HuH-7.5 (cell line): ENCODE results near the gene CDH8.
"Not testable (repeated sequence)": the region's sequence is repeated elsewhere in the genome, so short reads cannot be mapped to it uniquely, and the experiment has no call there.

Source experiments
- DNase-seq: peaks from one replicate; pipeline ENCODE4 v3.0.0; 2011; ENCODE audit warnings: low spot score

Gene CDH8

DNA sequence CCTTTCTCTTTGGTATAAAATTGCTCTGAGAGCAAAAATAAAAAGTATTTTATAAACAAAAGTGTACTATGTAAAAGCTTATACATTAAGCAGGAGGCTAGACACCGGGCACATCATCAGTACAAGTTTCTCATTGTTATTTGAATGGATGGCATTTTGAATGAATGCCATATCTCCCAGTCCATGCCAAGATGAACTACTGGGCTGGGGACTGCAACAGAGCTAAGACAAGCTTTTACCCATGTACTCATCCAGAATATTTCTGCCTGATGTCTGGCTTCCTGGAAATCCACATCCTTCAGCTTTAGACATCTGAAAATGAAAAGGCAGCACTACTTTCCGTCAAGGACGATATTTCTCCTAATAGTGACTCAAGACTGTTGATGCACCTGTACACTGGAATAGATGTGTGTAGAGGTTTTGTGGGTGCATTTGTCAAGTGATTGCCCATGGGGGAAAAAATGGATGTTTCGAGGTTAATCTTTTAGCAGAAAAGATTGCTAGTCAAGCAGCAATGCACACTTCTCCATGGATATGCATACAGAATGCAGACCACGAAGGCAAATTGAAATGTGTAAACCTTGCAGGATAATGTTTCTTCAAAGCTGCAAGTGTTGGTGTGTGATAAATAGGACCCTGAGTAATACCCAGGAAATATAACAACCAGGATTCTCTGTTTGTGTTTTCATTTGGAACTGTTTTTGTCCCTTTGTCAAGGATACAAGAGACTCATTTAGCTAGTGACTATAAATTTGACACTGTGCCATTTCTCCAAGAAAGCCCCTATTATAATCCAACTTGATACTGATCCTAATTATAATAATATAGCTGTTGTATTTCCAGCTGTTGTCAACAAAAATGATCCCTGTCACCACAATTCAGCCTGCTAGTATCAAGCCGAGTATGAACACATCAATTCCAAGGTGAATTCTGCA is 173.8 kb downstream of the CDH8 start:
- no peak for DNase-seq

DNA sequence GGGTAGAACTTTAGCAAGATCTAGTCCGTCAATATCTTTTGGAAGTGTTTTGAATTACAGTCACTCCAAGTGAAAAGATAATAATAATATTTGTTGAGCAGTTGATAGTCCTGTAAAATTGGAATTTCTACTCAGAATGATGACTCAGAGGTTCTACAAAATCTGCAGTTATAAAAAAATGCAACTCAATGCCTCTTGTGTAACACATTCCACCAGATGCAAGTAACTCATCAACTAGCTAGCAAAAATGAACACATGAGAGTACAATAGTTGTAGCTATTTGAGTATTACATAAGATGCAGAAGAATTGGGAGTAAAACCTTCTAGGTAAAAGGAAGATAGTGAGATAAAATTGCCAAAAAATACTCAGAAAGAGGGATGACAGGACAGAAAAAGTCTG is 177.2 kb downstream of the CDH8 start:
- DNase-seq: no peak

DNA sequence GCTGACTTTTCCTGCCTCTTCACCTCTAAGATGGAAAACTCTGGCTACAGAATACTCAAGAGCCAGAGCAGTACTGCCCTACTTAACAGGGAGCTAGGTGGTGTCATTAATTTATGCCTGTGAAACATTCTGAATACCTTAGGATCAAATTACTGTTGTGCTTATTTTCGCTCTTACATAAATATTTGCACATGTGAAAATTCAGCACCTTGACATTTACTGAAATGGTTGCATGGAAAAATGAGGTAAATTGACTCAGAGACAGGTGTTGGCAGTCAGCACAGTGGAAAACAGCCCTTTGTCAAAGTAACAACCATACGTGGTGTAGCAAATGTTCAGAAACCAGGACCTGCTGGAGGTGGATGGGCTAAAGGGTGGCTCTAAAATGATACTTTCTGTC is 193.6 kb downstream of the CDH8 start:
- no peak for DNase-seq

DNA sequence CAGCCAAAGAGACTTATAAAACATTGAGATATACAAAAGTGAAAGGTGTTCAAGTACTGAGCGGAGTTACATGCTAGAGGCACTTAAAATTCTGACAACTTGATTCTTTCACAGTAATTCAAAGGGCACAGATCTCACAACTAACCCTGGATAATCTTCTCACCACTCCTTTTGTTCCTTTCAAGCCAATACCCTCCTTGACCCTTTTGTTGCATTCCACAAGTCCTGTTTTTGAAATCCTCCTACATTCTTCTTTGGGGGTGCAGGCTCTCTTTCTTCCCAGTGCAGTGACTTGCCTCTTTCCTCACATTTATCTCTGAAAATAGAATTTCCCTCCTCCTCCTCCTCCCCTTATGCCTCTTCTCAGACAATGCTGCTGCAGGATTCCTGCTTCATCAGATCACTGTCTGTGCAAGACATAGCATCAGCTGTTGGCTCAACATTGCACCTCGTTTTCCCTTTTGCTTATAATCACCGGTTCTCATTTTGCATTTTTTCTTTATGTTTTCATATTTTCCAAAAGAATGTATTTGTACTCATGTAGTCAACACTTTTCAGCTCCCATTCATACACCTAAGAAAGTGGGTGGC is 199.3 kb downstream of the CDH8 start:
- DNase-seq: no peak

DNA sequence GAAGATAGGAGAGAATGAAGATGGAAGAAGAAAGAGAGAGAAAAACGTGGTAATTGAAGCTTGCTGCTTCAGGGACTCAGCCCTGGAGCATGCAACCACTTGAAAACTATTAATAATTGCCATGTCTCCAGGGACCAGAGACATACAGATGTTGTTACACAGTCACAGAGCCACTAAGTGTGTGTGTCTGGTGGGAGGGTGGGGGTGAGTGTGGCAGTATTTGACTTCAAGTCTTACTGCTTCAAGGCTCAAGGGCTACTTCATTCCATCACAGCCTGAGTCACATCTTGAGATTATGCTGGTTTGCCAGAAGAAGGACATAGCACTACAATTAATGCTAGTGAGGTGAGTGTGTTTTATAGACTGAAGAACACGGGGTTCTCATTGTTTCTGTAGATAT is 202.2 kb downstream of the CDH8 start:
- DNase-seq: no peak

DNA sequence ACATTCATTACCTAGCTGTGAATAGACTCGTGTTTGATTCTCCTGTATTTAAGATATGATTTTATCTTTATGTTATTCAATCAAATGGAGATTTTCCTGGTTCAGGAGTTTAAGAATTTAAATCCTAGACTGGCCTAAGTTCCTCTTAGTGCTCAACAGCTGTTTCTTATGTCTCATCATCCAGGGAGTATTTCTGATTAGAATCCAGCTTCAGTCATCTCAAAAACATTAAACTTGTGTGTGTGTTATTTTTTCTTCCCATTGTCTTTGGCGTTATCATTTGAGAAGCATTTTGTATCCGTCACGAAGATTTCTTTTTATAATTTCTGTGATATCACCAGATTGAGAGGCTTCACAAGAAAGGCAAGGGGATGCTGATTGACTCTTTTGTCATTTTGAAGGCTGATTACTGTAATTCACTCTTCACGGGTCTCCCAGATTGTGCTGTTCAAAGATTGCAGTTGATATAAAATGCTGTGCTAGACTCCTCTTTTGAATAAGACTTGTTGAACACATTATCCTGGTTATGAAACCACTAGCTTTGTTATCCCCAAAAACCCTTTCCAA is 204.8 kb downstream of the CDH8 start:
- no peak for DNase-seq

DNA sequence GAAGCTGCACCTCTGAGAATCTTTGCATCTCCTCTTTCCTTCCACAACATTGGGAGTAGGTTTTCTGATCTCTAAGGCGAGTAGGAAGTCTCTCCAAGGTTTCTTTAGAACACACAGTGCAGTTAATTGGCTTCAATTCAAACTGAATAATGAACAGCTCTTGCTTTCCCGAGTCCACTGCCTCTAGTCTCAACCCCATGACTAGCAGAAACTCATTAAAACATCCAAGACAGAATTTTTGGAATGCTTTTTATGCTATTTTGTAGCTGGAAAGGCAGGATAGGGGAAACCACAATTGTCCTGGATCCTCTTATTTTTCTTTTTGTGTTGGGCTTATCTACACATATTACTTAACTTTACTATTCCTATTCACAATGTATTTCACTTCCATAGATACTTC is 206.6 kb downstream of the CDH8 start:
- no peak for DNase-seq

DNA sequence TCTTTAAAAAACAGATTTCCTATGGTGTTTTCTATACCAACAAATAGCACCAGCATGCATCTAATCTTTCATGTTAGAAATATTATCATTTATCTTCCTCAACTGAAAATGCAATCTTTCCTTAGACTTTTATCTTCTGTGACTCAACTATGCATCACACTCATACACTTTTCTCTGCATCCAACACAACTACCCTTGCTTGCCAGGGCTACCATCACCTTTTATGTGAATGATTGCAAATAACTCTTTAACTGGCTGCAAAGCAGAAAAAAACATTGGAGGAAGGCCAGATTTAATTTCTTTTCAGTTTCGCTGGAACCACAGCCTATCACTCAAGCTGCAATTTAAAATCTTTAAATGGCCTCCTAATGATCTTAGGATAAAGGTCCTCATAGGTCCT is 212.9 kb downstream of the CDH8 start:
- DNase-seq: no peak

DNA sequence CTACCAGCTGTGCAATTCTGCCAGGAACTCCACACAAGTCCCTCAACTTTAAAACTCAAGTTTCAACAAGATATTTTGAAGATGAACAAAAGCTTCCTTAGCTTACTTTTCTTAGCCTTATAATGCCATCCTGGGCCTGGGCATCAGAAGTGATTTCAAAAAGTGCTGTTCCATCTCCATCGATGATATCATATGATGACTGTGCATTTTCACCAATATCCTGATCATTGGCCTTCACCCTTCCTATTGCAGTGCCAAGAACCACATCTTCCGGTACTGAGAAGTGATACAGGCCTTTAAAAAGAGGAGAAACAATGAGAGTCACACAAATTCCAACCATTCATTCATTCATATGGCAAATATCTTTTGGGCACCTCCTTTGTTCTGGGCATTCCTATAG is 215.4 kb downstream of the CDH8 start:
- no peak for DNase-seq

DNA sequence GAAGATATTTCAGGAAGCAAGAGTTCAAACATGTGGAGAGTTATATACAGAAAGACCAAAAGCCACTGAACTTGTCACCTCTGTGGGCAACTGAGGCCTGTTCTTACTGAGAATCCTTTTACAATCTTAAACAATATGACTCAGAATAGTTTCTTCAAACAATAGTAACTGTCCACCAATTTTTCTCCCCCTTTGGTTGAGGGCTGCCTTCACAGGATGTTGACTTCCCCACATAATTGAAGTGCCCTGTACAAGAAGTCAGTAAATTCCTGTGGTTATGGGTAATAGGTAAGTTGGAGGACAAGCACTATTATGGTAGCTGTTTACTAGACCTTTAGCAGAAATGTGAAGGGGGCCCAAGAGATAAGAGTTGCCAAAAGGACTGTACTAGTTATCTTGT is 215.8 kb downstream of the CDH8 start:
- no peak for DNase-seq

DNA sequence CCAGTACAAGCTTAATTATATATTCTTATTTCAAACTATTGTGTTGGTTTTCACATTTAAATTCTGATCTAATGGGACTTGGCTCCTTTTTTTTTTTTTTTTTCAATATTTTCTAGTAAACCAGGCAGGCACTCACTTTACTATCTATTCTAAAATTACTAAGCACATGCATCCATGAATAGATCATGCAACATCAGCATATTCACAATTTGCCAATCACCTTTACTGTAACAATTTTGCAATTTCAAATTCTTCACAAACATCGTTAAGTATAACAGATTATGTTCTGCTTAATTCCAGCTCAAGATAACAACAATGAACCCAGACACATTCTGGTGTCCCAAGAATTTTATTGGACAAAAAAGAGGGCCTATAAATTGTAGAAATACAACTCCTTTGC is 217.4 kb downstream of the CDH8 start:
- DNase-seq: no peak

DNA sequence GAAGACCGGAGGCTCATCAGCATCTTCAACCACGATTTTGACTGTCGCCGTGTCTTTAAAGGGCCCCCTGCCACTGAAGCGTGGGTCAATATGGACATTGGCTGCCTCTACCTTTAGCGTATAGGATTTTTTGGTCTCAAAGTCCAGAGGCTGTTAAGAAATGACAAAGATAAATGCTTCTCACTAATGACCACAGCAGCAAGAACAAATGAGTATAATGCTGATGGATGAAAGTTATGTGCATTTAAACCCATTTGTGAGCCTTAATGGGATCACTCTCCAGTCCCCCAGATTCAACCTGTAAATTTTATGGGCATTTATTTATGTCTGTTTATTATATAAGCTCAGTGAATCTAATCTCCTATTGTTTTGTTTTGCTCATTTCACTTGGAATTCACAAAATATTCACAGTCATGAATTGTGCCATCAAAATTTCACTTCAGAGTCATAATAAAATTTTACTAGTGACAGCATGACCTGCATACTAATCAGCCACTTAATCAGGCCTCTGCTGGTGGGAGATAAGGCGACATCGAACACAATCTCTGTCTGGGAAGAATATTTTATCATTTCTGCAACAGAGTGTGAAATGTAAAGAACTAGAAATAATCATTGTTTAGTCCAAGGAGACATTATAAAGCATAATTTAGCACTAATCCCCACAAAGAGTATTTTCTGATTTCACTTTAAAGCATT is 218.5 kb downstream of the CDH8 start:
- DNase-seq: no peak

DNA sequence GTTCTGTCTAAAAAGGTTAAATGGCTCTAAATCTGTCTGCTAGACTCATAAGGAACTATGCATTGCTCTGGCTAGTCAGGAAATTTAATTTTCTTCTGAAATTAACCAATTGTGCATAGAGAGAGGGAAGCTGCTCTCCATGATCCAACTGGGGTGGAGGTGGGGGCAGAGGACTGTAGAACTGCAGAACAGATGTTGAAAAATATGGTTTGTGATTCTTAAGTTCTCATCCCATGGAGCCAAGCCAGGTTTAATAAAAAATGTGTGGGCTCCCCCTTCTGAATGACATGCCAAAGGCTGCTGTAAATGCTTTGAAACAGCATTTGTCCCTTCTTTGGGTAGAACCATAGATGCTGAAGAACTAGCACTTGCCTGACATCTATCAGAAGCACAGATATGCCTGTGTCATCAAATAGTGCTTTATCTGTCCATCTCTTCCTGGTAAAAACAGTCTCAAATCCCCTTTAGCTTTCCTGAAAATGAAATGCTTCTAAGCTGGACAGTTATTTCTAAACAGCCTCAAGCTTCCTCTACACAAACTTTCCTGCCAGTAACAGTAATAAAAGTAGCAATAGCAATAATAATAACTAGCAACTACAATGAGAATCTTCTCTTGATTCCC is 221.4 kb downstream of the CDH8 start:
- no peak for DNase-seq

DNA sequence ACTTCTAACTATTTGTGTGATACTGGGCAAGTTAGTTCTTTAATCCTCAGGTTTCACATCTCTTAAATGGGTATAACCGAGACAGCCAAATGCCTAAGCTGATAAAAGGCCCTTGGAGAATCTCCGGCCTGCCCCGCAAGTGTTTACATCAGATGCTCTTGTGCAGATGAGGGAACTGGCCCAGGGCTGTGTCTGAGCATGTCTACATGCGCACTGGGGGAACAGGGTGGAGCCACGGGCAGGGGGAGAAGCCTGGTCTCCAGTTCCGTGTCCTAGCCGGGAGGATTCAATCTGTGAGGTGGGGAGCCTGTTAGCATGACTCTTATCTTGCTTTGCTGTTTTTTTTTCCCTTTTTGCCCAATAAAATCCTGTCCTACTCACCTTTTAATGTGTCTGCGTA is 222.9 kb downstream of the CDH8 start:
- no peak for DNase-seq

DNA sequence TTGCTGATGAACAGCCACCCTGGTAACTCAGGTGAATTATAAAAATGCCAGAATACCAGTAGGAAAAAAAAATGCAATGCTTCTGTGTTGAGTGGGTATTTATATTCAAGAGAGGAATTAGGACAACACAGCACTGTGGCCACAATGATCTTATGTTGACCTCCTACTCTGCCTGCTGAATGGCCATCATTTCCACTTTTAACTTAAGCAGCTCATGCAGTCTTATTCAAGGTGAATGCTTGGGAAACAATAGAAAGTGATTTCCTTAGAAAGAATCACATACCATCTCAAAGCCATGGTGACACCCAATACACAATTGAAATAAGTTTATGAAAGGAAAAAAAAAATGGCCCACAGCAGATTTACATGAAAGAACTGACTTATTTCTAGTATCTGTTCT is 224.0 kb downstream of the CDH8 start:
- DNase-seq: no peak

DNA sequence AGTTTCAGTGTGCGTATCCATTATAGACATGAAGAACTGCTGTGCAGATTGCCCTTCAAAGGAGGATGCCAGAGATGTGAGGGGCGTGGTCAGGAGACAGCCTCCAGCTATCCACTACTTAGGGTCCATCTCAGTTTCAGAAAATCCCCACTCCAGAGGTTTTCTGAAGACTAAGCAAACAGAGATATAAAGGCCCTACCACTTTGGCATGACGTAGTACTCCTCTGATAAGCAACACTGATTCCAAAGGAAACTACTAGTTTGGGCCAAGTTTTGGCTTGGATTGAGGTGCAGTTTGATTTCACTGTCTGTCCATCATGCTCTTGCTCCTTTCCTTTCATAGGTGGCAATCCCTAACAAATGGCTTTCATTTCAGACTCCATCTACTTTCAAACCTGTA is 228.7 kb downstream of the CDH8 start:
- DNase-seq: no peak

DNA sequence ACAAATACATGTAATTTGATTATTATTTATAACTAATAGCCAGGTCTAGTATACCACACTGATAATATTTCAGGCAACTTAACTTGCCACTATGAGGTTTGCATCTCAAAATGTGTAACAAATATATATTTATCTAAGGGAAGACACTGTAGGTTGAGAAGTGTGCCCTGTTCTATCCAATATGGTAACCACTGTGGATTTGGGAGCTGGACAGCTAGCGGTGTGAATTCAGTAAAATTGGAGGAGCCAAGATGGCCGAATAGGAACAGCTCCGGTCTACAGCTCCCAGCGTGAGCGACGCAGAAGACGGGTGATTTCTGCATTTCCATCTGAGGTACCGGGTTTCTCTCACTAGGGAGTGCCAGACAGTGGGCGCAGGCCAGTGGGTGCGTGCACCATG is 235.0 kb downstream of the CDH8 start:
- not testable (repeated sequence) for DNase-seq

DNA sequence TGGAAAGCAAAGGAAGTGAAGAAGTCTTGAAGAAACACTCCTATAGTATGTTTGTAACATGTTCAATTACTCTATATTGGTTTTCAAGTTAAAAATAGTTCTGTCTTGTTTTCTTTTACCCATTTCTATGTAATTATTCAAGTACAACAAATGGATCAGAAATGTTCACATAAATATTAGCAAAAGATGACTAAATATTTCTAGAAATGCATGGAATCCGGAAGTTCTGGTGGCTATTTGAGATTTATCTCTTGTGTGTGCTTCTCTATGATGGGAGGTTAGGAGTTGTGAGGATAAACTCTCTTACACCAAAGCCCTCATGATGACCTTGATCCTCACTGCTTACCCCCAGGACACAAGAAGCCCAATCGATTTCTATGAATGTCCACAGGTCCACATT is 237.5 kb downstream of the CDH8 start:
- DNase-seq: no peak

DNA sequence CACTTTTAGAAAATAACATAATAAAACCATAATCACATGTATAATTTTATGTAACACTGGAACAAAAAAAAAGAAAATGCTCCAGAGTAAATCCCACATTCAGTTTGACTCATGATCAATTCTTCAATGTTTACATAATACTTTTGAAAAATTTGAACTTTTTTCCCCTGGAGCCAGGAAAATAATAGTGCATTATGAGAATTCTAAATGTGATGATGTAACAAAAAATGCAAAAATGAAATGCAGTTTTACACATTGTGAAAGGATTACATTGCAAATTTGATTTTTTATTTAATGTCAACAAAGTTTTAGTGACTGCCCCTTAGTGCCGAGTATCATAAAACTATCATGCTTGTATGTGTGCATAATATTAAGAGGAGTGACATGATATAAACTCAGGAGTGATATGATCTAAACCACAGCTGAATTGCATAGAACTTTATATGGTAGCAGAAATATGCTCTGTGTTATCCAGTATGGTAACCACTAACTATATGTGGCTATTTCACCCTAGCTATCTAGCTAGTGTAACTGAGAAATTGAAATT is 238.2 kb downstream of the CDH8 start:
- DNase-seq: no peak

DNA sequence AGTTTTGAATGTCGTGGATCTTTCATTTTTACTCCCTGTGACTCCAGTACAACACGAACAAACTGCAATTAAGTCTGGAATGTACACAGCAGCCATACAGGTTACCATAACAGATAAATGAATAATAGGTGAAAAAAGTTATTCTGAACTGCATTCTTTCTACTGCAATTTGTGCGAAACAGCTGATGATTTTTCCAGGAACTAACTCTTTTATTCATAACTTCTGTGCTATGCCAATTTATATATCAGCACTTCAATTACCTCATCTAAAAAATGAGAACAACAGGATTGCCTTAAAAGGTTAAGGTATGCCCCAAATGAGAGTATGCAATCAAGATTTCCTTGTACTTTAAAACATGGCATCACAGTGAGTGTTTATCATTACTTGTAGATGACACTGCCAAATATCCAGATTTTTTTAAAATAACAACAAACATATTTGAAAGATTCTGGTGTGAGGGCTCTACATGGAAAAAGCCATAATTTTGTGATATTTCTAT is 238.9 kb downstream of the CDH8 start:
- DNase-seq: no peak

DNA sequence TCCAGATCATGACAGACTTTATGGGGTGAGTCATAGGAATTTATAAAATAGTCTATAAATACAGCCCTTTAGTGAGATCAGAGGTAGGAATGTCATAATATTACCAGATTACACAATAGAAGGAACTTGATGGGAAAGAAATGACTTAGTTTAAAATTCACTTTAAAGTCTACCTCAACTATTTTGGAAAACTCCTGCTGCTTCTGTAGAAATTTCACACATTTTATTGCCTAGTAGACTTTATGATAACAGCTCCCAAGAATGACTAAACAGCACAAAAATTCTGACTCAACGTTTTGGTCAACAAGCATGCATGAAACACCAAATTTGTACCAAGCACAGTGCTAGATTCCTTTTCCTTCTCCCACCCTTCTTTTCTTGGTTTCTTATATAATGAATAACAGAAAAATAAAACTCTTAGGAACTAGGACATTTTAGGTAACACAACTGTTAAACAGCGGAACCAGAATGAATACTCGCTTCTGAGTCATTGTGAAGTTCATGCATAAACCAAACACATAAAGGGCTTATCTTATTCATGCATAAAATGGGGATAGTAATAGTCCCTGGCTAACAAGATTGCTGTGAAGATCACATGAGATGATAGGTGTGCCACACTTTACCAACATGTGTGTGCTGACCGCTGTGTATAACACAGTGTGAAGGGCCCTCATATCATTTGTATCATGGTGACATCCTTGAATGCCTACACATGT is 243.9 kb downstream of the CDH8 start:
- DNase-seq: no peak
